Stimulated activated effector memory CD8-positive, alpha-beta T cell treated with anti-CD3 and anti-CD28 coated beads, Interleukin-12 subunit alpha, Interleukin-12 subunit beta, amount 100 ng/mL, for 72 hours (primary cell): Measurements from ENCODE around the gene AGPS.
"Not testable (repeated sequence)": the region's sequence is repeated elsewhere in the genome, so short reads cannot be mapped to it uniquely, and the experiment has no call there.

Experiments used
- ATAC-seq: fragments of 150-1000 bp; cut with Tn5 transposase; 2 replicates; pipeline ENCODE4 v1.10.0; 2021
- DNase-seq, 2 donors: peaks; one replicate each; pipeline ENCODE4 v3.0.0; 2021 to 2022; ENCODE audit warnings: low spot score in 2 of 2
- H3K27ac Mint-ChIP-seq: one replicate; pipeline ENCODE4 v1.8.0; 2022; ENCODE audit warnings: mild to moderate bottlenecking, mixed read lengths
- H3K36me3 Mint-ChIP-seq: one replicate; pipeline ENCODE4 v1.8.0; 2022; ENCODE audit warnings: mild to moderate bottlenecking, mixed read lengths
- H3K4me1 Mint-ChIP-seq: one replicate; pipeline ENCODE4 v1.8.0; 2022; ENCODE audit warnings: mixed read lengths
- H3K4me3 Mint-ChIP-seq: one replicate; pipeline ENCODE4 v1.8.0; 2022; ENCODE audit warnings: mild to moderate bottlenecking, mixed read lengths
- H3K9me3 Mint-ChIP-seq: one replicate; pipeline ENCODE4 v1.8.0; 2022; ENCODE audit warnings: mixed read lengths

AGPS gene

GRCh38 chr2:177362499-177362898 lies 30.1 kb upstream of the AGPS start:
- H3K9me3 Mint-ChIP-seq = no peaks in the 10 kb centered on the region
- ATAC-seq = no peak
- DNase-seq = no peak
- no peak overlapping the region for H3K27ac Mint-ChIP-seq
- no peak overlapping the region for H3K4me3 Mint-ChIP-seq
- no peaks in the 10 kb centered on the region for H3K4me1 Mint-ChIP-seq
- no peaks in the 10 kb centered on the region for H3K36me3 Mint-ChIP-seq

- Mint-ChIP-seq H3K9me3 (peaks cover 3% of the 10 kb centered on the region), H3K4me1 (no peaks in the 10 kb centered on the region), H3K4me3 (no peak overlapping the region), H3K27ac (no peak overlapping the region), H3K36me3 (no peaks in the 10 kb centered on the region)
- DNase-seq = no peak
- no peak for ATAC-seq
Observed at GRCh38 chr2:177363332-177363731, 29.2 kb upstream of the AGPS start.

- not testable (repeated sequence) for ATAC-seq, H3K4me1 Mint-ChIP-seq, H3K4me3 Mint-ChIP-seq, DNase-seq, H3K9me3 Mint-ChIP-seq, H3K36me3 Mint-ChIP-seq, H3K27ac Mint-ChIP-seq
Observed at GRCh38 chr2:177365764-177366163, 26.8 kb upstream of the AGPS start.

- not testable (repeated sequence) for ATAC-seq, H3K4me1 Mint-ChIP-seq, H3K4me3 Mint-ChIP-seq
Observed at GRCh38 chr2:177368023-177368422, 24.6 kb upstream of the AGPS start.

GRCh38 chr2:177379354-177379753 lies 13.2 kb upstream of the AGPS start:
- Mint-ChIP-seq H3K27ac (no peak overlapping the region), H3K9me3 (no peaks in the 10 kb centered on the region), H3K4me3 (no peak overlapping the region), H3K36me3 (peaks cover 10% of the 10 kb centered on the region), H3K4me1 (no peaks in the 10 kb centered on the region)
- DNase-seq = no peak
- ATAC-seq = no peak

More at GRCh38 chr2:177368023-177368422, 24.6 kb upstream of the AGPS start:
- not testable (repeated sequence) for H3K36me3 Mint-ChIP-seq, DNase-seq, H3K27ac Mint-ChIP-seq
- H3K9me3 Mint-ChIP-seq = peaks cover 25% of the 10 kb centered on the region

GRCh38 chr2:177380181-177380580 lies 12.4 kb upstream of the AGPS start:
- no peak overlapping the region for H3K27ac Mint-ChIP-seq
- no peak for ATAC-seq

GRCh38 chr2:177383935-177384334 lies 8.6 kb upstream of the AGPS start:
- Mint-ChIP-seq H3K4me1 (no peaks in the 10 kb centered on the region), H3K4me3 (no peak overlapping the region), H3K27ac (peak overlapping the region; percentile 5), H3K9me3 (no peaks in the 10 kb centered on the region), H3K36me3 (peaks cover 10% of the 10 kb centered on the region)
- ATAC-seq (no peak), DNase-seq (no peak)

More at GRCh38 chr2:177380181-177380580, 12.4 kb upstream of the AGPS start:
- Mint-ChIP-seq H3K9me3 (no peaks in the 10 kb centered on the region), H3K4me1 (no peaks in the 10 kb centered on the region), H3K36me3 (peaks cover 10% of the 10 kb centered on the region), H3K4me3 (no peak overlapping the region)
- DNase-seq = no peak

GRCh38 chr2:177385151-177385550 lies 7.4 kb upstream of the AGPS start:
- H3K36me3 Mint-ChIP-seq = peaks cover 10% of the 10 kb centered on the region
- H3K9me3 Mint-ChIP-seq = no peaks in the 10 kb centered on the region
- H3K4me1 Mint-ChIP-seq = no peaks in the 10 kb centered on the region
- H3K27ac Mint-ChIP-seq = no peak overlapping the region
- DNase-seq (no peak), ATAC-seq (no peak)
- no peak overlapping the region for H3K4me3 Mint-ChIP-seq

GRCh38 chr2:177391822-177392372 lies 676 bp upstream of the AGPS start:
- H3K4me3 Mint-ChIP-seq = peak overlapping the region; percentile 84
- no peak for DNase-seq
- H3K4me1 Mint-ChIP-seq = peaks cover 34% of the 10 kb centered on the region
- no peaks in the 10 kb centered on the region for H3K9me3 Mint-ChIP-seq
- ATAC-seq = no peak
- peak overlapping the region; percentile 91 for H3K27ac Mint-ChIP-seq
- H3K36me3 Mint-ChIP-seq = peaks cover 3% of the 10 kb centered on the region

GRCh38 chr2:177393203-177393755 lies 706 bp downstream of the AGPS start:
- Mint-ChIP-seq H3K9me3 (no peaks in the 10 kb centered on the region), H3K27ac (peak overlapping the region; percentile 91), H3K36me3 (peaks cover 11% of the 10 kb centered on the region), H3K4me1 (peaks cover 47% of the 10 kb centered on the region), H3K4me3 (peak overlapping the region; percentile 84)
- ATAC-seq (peak; percentile 36), DNase-seq (no peak)

- Mint-ChIP-seq H3K36me3 (peaks cover 11% of the 10 kb centered on the region), H3K9me3 (no peaks in the 10 kb centered on the region), H3K4me3 (peak overlapping the region; percentile 84), H3K27ac (peak overlapping the region; percentile 91), H3K4me1 (peaks cover 54% of the 10 kb centered on the region)
- DNase-seq = no peak
- ATAC-seq = no peak
Observed at GRCh38 chr2:177393824-177394593, 1.4 kb downstream of the AGPS start.

GRCh38 chr2:177394594-177394973 lies 2.0 kb downstream of the AGPS start:
- ATAC-seq = no peak
- peaks cover 11% of the 10 kb centered on the region for H3K36me3 Mint-ChIP-seq
- H3K9me3 Mint-ChIP-seq = no peaks in the 10 kb centered on the region
- H3K4me3 Mint-ChIP-seq = peak overlapping the region; percentile 84
- no peak overlapping the region for H3K27ac Mint-ChIP-seq
- H3K4me1 Mint-ChIP-seq = peaks cover 59% of the 10 kb centered on the region
- DNase-seq = no peak

- Mint-ChIP-seq H3K36me3 (peaks cover 11% of the 10 kb centered on the region), H3K4me1 (peaks cover 66% of the 10 kb centered on the region), H3K27ac (no peak overlapping the region), H3K4me3 (no peak overlapping the region), H3K9me3 (no peaks in the 10 kb centered on the region)
- DNase-seq (no peak), ATAC-seq (no peak)
Observed at GRCh38 chr2:177395351-177396065, 2.9 kb downstream of the AGPS start.

GRCh38 chr2:177396703-177397460 lies 4.3 kb downstream of the AGPS start:
- DNase-seq (no peak), ATAC-seq (no peak)
- Mint-ChIP-seq H3K4me3 (peak overlapping the region; percentile 25), H3K36me3 (peaks cover 11% of the 10 kb centered on the region), H3K9me3 (no peaks in the 10 kb centered on the region), H3K4me1 (peaks cover 67% of the 10 kb centered on the region), H3K27ac (peak overlapping the region; percentile 46)
